PC-9 (cell line): ENCODE data around the gene SFTPA1. TPM values are rescaled to one million over a fixed set of nuclear protein-coding genes. Genes with fewer than 3 reads are reported as not detected.
"Not testable (repeated sequence)": the region's sequence is repeated elsewhere in the genome, so short reads cannot be mapped to it uniquely, and the experiment has no call there.

Experiments
- BruUV-seq: library from RNA; stranded (reverse); fragments of 400-500 nt; replicated peaks from 2 replicates; lab custom pipeline; 2021; lab: Mats Ljungman, UMichigan
- CTCF ChIA-PET: fragments of 300-600 bp; sonication (Branson Sonifier 250); formaldehyde crosslinking; loops from one replicate; lab custom pipeline; 2022; ENCODE audit warnings: antibody characterized with exemption; lab: Charles Lee
- POLR2A ChIA-PET: fragments of 300-600 bp; sonication (Branson Sonifier 250); formaldehyde crosslinking; loops from one replicate; lab custom pipeline; 2022; ENCODE audit warnings: antibody characterized with exemption; ENCODE audit not compliant: unreplicated experiment; lab: Charles Lee
- DNase-seq, 2 experiments: peaks; one replicate each; pipeline versions ENCODE4 v3.0.0 to v3.0.0-alpha.2; 2015 to 2022; ENCODE audit warnings: mixed read lengths in 1 of 2
- H2AFZ ChIP-seq: fragments of 200-600 bp; sonication (generic); 2 replicates; pipeline ENCODE4 v1.8.1; 2017; ENCODE audit warnings: antibody characterized with exemption
- H3F3A ChIP-seq: fragments of 200-600 bp; sonication (generic); 2 replicates; pipeline ENCODE4 v1.8.1; 2017; ENCODE audit warnings: antibody characterized with exemption, mild to moderate bottlenecking, low read depth; ENCODE audit not compliant: insufficient read depth
- H3K27ac ChIP-seq: fragments of 200-600 bp; sonication (generic); 2 replicates; pipeline ENCODE4 v1.6.1; 2016; ENCODE audit warnings: mixed run types
- H3K27me3 ChIP-seq: fragments of 200-600 bp; sonication (generic); 2 replicates; pipeline ENCODE4 v1.6.1; 2016; ENCODE audit warnings: low read depth, mixed run types; ENCODE audit not compliant: insufficient read depth
- H3K36me3 ChIP-seq: fragments of 200-600 bp; sonication (generic); 2 replicates; pipeline ENCODE4 v1.6.1; 2016; ENCODE audit warnings: low read depth, mixed run types
- H3K4me1 ChIP-seq: fragments of 200-600 bp; sonication (generic); replicated peaks from 2 replicates; pipeline ENCODE4 v1.6.1; 2016; ENCODE audit warnings: mixed run types; ENCODE audit not compliant: insufficient read depth
- H3K4me2 ChIP-seq: fragments of 200-600 bp; sonication (generic); 2 replicates; pipeline ENCODE4 v1.6.1; 2017; ENCODE audit warnings: mixed run types
- H3K4me3 ChIP-seq: fragments of 200-600 bp; sonication (generic); 2 replicates; pipeline ENCODE4 v1.6.1; 2016; ENCODE audit warnings: mixed run types
- H3K79me2 ChIP-seq: fragments of 200-600 bp; sonication (generic); 2 replicates; pipeline ENCODE4 v1.6.1; 2017; ENCODE audit warnings: low read depth, mixed run types
- H3K9me2 ChIP-seq: fragments of 200-600 bp; sonication (generic); 2 replicates; pipeline ENCODE4 v1.8.1; 2017; ENCODE audit warnings: mild to moderate bottlenecking; ENCODE audit not compliant: insufficient read depth
- H3K9me3 ChIP-seq: fragments of 200-600 bp; sonication (generic); 2 replicates; pipeline ENCODE4 v1.8.1; 2016; ENCODE audit warnings: low read depth; ENCODE audit not compliant: insufficient read depth
- H4K20me1 ChIP-seq: fragments of 200-600 bp; sonication (generic); 2 replicates; pipeline ENCODE4 v1.8.1; 2017; ENCODE audit not compliant: insufficient read depth
- EZH2 ChIP-seq: fragments of 200-600 bp; sonication (generic); IDR thresholded peaks from 2 replicates; pipeline ENCODE4 v1.8.0; 2017; ENCODE audit warnings: antibody characterized with exemption, low read depth
- intact Hi-C: fragments of 100-400 bp; cut with micrococcal nuclease; formaldehyde crosslinking; loops from one replicate; pipeline ENCODE4 v1.10.0; 2022; ENCODE audit not compliant: unreplicated experiment
- total RNA-seq: library from RNA; stranded (reverse); gene quantifications from 2 replicates; pipeline ENCODE4 v1.2.3, GENCODE V29; 2021
- TF ChIP-seq, protein P1 (sequence below): fragments of 200-600 bp; sonication (generic); conservative IDR thresholded peaks from 2 replicates; pipeline ENCODE4 v1.6.1; 2017; ENCODE audit warnings: mixed run types, antibody characterized with exemption, mild to moderate bottlenecking, moderate library complexity

SFTPA1 gene
- total RNA-seq, 1 experiment from 2014 or later = not detected

DNA sequence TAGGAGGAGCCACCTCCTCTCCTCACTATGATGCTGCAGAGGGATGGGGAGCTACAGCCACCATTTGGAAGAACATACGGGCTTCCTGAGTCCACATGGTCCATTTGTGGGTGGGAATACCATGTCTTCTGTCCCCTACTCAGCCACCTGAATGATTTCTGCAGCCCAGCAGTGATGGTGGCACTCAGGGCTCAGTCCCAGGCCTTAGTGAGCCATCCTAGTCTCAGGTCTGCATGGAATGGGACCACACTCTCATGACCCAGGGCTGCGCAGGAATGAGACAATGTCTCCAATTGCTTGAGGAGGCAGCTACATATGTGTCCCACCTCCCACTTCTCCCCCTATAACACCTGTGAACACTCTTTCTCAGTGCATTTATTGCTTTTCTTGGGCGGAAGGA, 4.8 kb downstream of the SFTPA1 start:
- BruUV-seq = no TSS peak
- TF ChIP-seq EZH2 = no peak
- TF ChIP-seq, protein P1, sequence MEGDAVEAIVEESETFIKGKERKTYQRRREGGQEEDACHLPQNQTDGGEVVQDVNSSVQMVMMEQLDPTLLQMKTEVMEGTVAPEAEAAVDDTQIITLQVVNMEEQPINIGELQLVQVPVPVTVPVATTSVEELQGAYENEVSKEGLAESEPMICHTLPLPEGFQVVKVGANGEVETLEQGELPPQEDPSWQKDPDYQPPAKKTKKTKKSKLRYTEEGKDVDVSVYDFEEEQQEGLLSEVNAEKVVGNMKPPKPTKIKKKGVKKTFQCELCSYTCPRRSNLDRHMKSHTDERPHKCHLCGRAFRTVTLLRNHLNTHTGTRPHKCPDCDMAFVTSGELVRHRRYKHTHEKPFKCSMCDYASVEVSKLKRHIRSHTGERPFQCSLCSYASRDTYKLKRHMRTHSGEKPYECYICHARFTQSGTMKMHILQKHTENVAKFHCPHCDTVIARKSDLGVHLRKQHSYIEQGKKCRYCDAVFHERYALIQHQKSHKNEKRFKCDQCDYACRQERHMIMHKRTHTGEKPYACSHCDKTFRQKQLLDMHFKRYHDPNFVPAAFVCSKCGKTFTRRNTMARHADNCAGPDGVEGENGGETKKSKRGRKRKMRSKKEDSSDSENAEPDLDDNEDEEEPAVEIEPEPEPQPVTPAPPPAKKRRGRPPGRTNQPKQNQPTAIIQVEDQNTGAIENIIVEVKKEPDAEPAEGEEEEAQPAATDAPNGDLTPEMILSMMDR = no peak

DNA sequence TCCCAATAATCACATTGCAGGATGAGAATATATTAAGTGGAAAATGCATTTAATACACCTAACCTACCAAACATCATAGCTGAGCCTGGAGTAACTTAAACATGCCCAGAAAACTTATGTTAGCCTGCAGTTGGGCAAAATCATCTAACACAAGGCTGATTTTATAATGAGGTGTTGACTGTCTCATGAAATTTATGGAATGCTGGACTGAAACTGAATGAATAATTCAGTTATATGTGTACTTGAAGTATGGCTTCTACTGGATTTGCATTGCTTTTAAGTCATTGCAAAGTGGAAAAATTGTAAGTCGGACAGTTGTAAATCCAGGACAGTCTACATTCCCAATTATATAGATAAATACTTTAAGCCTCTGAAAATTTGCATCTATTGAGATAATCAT, 5.4 kb downstream of the SFTPA1 start:
- no peaks in the 10 kb centered on the region for H3K9me2 ChIP-seq
- BruUV-seq = no TSS peak
- POLR2A ChIA-PET = no interaction called here
- no peak overlapping the region for H3K27ac ChIP-seq
- H3K27me3 ChIP-seq = peaks cover 38% of the 10 kb centered on the region
- TF ChIP-seq EZH2 = no peak
- TF ChIP-seq, protein P1 = no peak
- no peaks in the 10 kb centered on the region for H3K9me3 ChIP-seq
- intact Hi-C loops = no loop called here
- no peak overlapping the region for H3K4me2 ChIP-seq
- no peaks in the 10 kb centered on the region for H3F3A ChIP-seq
- no peak overlapping the region for H3K4me3 ChIP-seq
- no peaks in the 10 kb centered on the region for H4K20me1 ChIP-seq
- no peaks in the 10 kb centered on the region for H3K4me1 ChIP-seq
- DNase-seq = no peak
- no peak overlapping the region for H2AFZ ChIP-seq
- no peaks in the 10 kb centered on the region for H3K36me3 ChIP-seq
- H3K79me2 ChIP-seq = no peaks in the 10 kb centered on the region
- CTCF ChIA-PET = no interaction called here

More for the DNA sequence above, 4.8 kb downstream of the SFTPA1 start:
- intact Hi-C loops = no loop called here
- Histone ChIP-seq H3K4me2 (no peak overlapping the region), H3K4me3 (no peak overlapping the region), H3K4me1 (no peaks in the 10 kb centered on the region), H3K9me3 (no peaks in the 10 kb centered on the region), H3K79me2 (no peaks in the 10 kb centered on the region), H3K9me2 (no peaks in the 10 kb centered on the region), H3F3A (no peaks in the 10 kb centered on the region), H4K20me1 (no peaks in the 10 kb centered on the region), H3K36me3 (no peaks in the 10 kb centered on the region), H2AFZ (no peak overlapping the region), H3K27ac (no peak overlapping the region), H3K27me3 (peaks cover 38% of the 10 kb centered on the region)
- POLR2A ChIA-PET = no interaction called here
- CTCF ChIA-PET = no interaction called here
- DNase-seq = no peak

DNA sequence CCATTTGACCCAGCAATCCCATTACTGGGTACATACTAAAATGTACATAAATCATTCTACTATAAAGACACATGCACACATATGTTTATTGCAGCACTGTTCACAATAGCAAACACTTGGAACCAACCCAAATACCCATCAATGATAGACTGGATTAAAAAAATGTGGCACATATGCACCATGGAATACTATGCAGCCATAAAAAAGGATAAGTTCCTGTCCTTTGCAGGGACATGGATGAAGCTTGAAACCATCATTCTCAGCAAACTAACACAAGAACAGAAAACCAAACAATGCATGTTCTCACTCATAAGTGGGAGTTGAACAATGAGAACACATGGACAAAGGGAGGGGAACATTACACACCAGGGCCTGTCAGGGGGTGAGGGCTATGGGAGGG, 12.9 kb downstream of the SFTPA1 start:
- BruUV-seq, H3K4me2 ChIP-seq, H3K9me3 ChIP-seq, DNase-seq, H4K20me1 ChIP-seq, H3K4me3 ChIP-seq, H2AFZ ChIP-seq, POLR2A ChIA-PET, H3K4me1 ChIP-seq, H3F3A ChIP-seq, H3K27ac ChIP-seq, H3K36me3 ChIP-seq, H3K79me2 ChIP-seq, intact Hi-C loops, H3K9me2 ChIP-seq: not testable (repeated sequence)
- H3K27me3 ChIP-seq = peaks cover 19% of the 10 kb centered on the region
- CTCF ChIA-PET = interaction anchor here (0.6 kb wide), 1 partner anchor 167 kb away, joined by 3 read pairs; no protein-coding TSS in a partner anchor

DNA sequence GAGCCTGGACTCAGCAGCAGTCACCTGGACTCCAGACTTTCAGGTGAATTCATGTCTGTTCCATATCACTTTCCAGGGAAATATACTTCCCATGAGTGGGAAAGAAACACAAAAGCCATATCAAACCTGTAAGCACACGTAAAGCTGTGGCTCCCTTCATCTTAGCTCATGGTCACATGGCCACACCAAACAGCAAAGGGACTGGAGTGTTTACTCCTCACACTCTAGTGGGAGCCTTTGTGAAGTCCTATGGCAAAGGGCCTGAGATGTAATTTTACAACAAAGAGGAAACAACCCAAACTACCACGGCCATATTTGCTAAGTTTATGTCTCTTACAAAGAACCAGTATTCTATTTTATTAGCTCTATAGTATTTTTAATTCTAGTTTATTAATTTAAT, 16.3 kb downstream of the SFTPA1 start:
- intact Hi-C loops = no loop called here
- H3K36me3 ChIP-seq = no peaks in the 10 kb centered on the region
- no peak overlapping the region for H3K4me3 ChIP-seq
- peaks cover 9% of the 10 kb centered on the region; the same call in 1 of the 2 replicates for H3K9me3 ChIP-seq
- H3K4me1 ChIP-seq = no peaks in the 10 kb centered on the region
- H3K9me2 ChIP-seq = 0 out of 2 replicates have a peak, but pooled peaks cover 5% of the 10 kb centered on the region
- no peaks in the 10 kb centered on the region for H4K20me1 ChIP-seq
- DNase-seq = no peak
- TF ChIP-seq EZH2 = no peak
- TF ChIP-seq, protein P1 = no peak
- ChIA-PET CTCF (no interaction called here), POLR2A (no interaction called here)
- no TSS peak for BruUV-seq
- no peak overlapping the region for H3K4me2 ChIP-seq
- H2AFZ ChIP-seq = no peak overlapping the region
- H3F3A ChIP-seq = no peaks in the 10 kb centered on the region
- H3K27ac ChIP-seq = no peak overlapping the region
- H3K27me3 ChIP-seq = peaks cover 5% of the 10 kb centered on the region; the same call in 1 of the 2 replicates
- H3K79me2 ChIP-seq = no peaks in the 10 kb centered on the region
